SK-N-MC (cell line): ENCODE results near the gene LHFPL5.

ENCODE experiments used
- EZH2 ChIP-seq: fragments of 200-600 bp; sonication (generic); IDR thresholded peaks from one replicate; pipeline ENCODE4 v1.6.1; 2017; ENCODE audit warnings: antibody characterized with exemption
- POLR2AphosphoS5 ChIP-seq: IDR thresholded peaks from 2 replicates; pipeline ENCODE4 v1.6.1; 2012; ENCODE audit warnings: mild to moderate bottlenecking, low read depth, low read length, borderline replicate concordance

DNA sequence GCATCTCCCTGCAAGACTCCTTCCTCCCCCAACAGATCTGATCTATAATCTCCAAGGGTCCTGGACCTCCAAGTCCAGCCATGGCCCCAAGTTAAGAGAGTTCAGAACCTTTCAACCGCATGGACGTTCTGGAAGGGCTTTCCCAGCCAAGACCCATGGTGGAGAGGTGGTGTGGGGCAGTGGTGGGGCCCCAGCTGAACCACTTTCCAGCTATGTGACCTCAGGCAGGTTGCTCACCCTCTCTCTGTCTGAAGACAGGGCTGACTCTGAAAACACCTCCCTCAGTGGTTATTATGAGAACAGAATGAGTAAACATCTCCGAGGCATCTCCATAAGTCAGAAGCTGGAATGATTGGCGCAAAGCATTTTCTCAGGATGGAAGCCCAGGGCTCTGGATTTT, 8.9 kb upstream of the LHFPL5 start:
- TF ChIP-seq EZH2: no peak
- no peak for TF ChIP-seq POLR2AphosphoS5
